WI38 (cell line): ENCODE measurements around the gene PPP3R1.

Source experiments
- H3K4me3 ChIP-seq: 2 replicates; pipeline ENCODE4 v1.5.1; 2011; ENCODE audit warnings: low read depth, mild to moderate bottlenecking, control low read depth, low read length
- CTCF ChIP-seq: IDR thresholded peaks from 2 replicates; pipeline ENCODE4 v1.5.1; 2012; ENCODE audit warnings: low read depth, mild to moderate bottlenecking, control low read depth, low read length

The PPP3R1 gene

GRCh38 chr2:68291314-68291713, 39.0 kb upstream of the PPP3R1 start:
- no peak overlapping the region for H3K4me3 ChIP-seq
- no peak for TF ChIP-seq CTCF

- TF ChIP-seq CTCF, result no peak
- H3K4me3 ChIP-seq, result no peak overlapping the region
These were observed 38.6 kb upstream of the PPP3R1 start for GRCh38 chr2:68290901-68291300.

GRCh38 chr2:68287580-68288441, 35.5 kb upstream of the PPP3R1 start:
- TF ChIP-seq CTCF, result no peak
- no peak overlapping the region for H3K4me3 ChIP-seq

GRCh38 chr2:68284896-68285295, 32.6 kb upstream of the PPP3R1 start:
- no peak for TF ChIP-seq CTCF
- H3K4me3 ChIP-seq, result no peak overlapping the region

GRCh38 chr2:68283419-68283812, 31.1 kb upstream of the PPP3R1 start:
- no peak for TF ChIP-seq CTCF
- H3K4me3 ChIP-seq, result no peak overlapping the region

GRCh38 chr2:68282811-68283418, 30.6 kb upstream of the PPP3R1 start:
- peak; percentile 62; the same call in 1 of the 2 replicates for TF ChIP-seq CTCF
- no peak overlapping the region for H3K4me3 ChIP-seq

GRCh38 chr2:68280796-68281195, 28.5 kb upstream of the PPP3R1 start:
- no peak for TF ChIP-seq CTCF

More at GRCh38 chr2:68280796-68281195, 28.5 kb upstream of the PPP3R1 start:
- H3K4me3 ChIP-seq, result no peak overlapping the region
